ENCODE results near the gene TRPV6. TPM values are rescaled to one million over a fixed set of nuclear protein-coding genes. Genes with fewer than 3 reads are reported as not detected.

TRPV6 gene
- total RNA-seq, 1 donor from 2014 or later, result not detected

GRCh38 chr7:142868188-142868985 is 17.2 kb downstream of the TRPV6 start:
- Mint-ChIP-seq H3K4me3 (no peak overlapping the region), H3K27me3 (ENCODE audit: insufficient read depth) (no peaks in the 10 kb centered on the region), H3K36me3 (ENCODE audit: low read depth) (no peaks in the 10 kb centered on the region), H3K27ac (no peak overlapping the region), H3K9me3 (no peaks in the 10 kb centered on the region), H3K4me1 (ENCODE audit: low read depth) (no peaks in the 10 kb centered on the region)
- intact Hi-C loops (cut with micrococcal nuclease), result no loop called here
- no peak for DNase-seq (ENCODE audit: low spot score)

- intact Hi-C loops (cut with micrococcal nuclease), result no loop called here
- no peak for DNase-seq (ENCODE audit: low spot score)
- H3K27ac Mint-ChIP-seq, result no peak overlapping the region
- H3K36me3 Mint-ChIP-seq (ENCODE audit: low read depth), result no peaks in the 10 kb centered on the region
- H3K4me1 Mint-ChIP-seq (ENCODE audit: low read depth), result no peaks in the 10 kb centered on the region
- no peak overlapping the region for H3K4me3 Mint-ChIP-seq
- H3K9me3 Mint-ChIP-seq, result no peaks in the 10 kb centered on the region
- no peaks in the 10 kb centered on the region for H3K27me3 Mint-ChIP-seq (ENCODE audit: insufficient read depth)
These were observed 18.0 kb downstream of the TRPV6 start for GRCh38 chr7:142867398-142868187.

GRCh38 chr7:142867097-142867378 is 18.5 kb downstream of the TRPV6 start:
- intact Hi-C loops (cut with micrococcal nuclease), result no loop called here
- no peak overlapping the region for H3K27ac Mint-ChIP-seq
- no peaks in the 10 kb centered on the region for H3K4me1 Mint-ChIP-seq (ENCODE audit: low read depth)
- no peak overlapping the region for H3K4me3 Mint-ChIP-seq
- H3K9me3 Mint-ChIP-seq, result no peaks in the 10 kb centered on the region
- no peaks in the 10 kb centered on the region for H3K36me3 Mint-ChIP-seq (ENCODE audit: low read depth)
- H3K27me3 Mint-ChIP-seq (ENCODE audit: insufficient read depth), result no peaks in the 10 kb centered on the region
- DNase-seq (ENCODE audit: low spot score), result no peak

- Mint-ChIP-seq H3K27ac (no peak overlapping the region), H3K36me3 (ENCODE audit: low read depth) (no peaks in the 10 kb centered on the region), H3K4me1 (ENCODE audit: low read depth) (no peaks in the 10 kb centered on the region), H3K9me3 (no peaks in the 10 kb centered on the region), H3K27me3 (ENCODE audit: insufficient read depth) (peaks cover 2% of the 10 kb centered on the region), H3K4me3 (no peak overlapping the region)
- DNase-seq (ENCODE audit: low spot score), result no peak
- intact Hi-C loops (cut with micrococcal nuclease), result loop anchor here (1.0 kb wide), 1 partner anchor 12 kb away; no protein-coding TSS in a partner anchor
These were observed 19.0 kb downstream of the TRPV6 start for GRCh38 chr7:142866361-142867096.

DNA sequence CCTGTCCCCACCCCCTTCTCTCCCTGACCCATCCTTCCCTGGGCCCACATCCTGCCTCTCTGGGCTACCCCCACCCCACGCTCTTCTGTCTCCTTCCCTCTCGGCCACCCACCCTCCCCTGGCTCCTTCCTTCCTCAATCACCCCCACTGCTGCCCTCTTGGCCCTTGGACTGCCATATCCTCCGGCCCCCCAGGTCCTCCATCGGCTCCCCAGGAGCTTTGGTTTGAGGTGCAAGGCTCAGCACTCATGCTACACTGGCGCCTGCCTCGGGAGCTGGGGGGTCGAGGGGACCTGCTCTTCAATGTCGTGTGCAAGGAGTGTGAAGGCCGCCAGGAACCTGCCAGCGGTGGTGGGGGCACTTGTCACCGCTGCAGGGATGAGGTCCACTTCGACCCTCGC is 19.8 kb downstream of the TRPV6 start:
- intact Hi-C loops (cut with micrococcal nuclease), result loop anchor here (1.0 kb wide), 1 partner anchor 11 kb away; no protein-coding TSS in a partner anchor
- no peak for DNase-seq (ENCODE audit: low spot score)
- H3K27me3 Mint-ChIP-seq (ENCODE audit: insufficient read depth), result peaks cover 5% of the 10 kb centered on the region
- H3K9me3 Mint-ChIP-seq, result no peaks in the 10 kb centered on the region
- H3K36me3 Mint-ChIP-seq (ENCODE audit: low read depth), result no peaks in the 10 kb centered on the region
- H3K4me1 Mint-ChIP-seq (ENCODE audit: low read depth), result no peaks in the 10 kb centered on the region
- H3K27ac Mint-ChIP-seq, result no peak overlapping the region
- H3K4me3 Mint-ChIP-seq, result no peak overlapping the region

GRCh38 chr7:142864980-142865747 is 20.4 kb downstream of the TRPV6 start:
- Mint-ChIP-seq H3K27me3 (ENCODE audit: insufficient read depth) (peaks cover 11% of the 10 kb centered on the region), H3K4me3 (no peak overlapping the region), H3K36me3 (ENCODE audit: low read depth) (no peaks in the 10 kb centered on the region), H3K27ac (no peak overlapping the region), H3K4me1 (ENCODE audit: low read depth) (no peaks in the 10 kb centered on the region), H3K9me3 (no peaks in the 10 kb centered on the region)
- DNase-seq (ENCODE audit: low spot score), result no peak
- intact Hi-C loops (cut with micrococcal nuclease), result no loop called here

GRCh38 chr7:142863891-142864685 is 21.5 kb downstream of the TRPV6 start:
- intact Hi-C loops (cut with micrococcal nuclease), result no loop called here
- H3K4me3 Mint-ChIP-seq, result no peak overlapping the region
- H3K36me3 Mint-ChIP-seq (ENCODE audit: low read depth), result no peaks in the 10 kb centered on the region
- no peaks in the 10 kb centered on the region for H3K4me1 Mint-ChIP-seq (ENCODE audit: low read depth)
- peaks cover 11% of the 10 kb centered on the region for H3K27me3 Mint-ChIP-seq (ENCODE audit: insufficient read depth)
- H3K9me3 Mint-ChIP-seq, result no peaks in the 10 kb centered on the region
- H3K27ac Mint-ChIP-seq, result no peak overlapping the region
- no peak for DNase-seq (ENCODE audit: low spot score)

- intact Hi-C loops (cut with micrococcal nuclease), result no loop called here
- no peak overlapping the region for H3K27ac Mint-ChIP-seq
- H3K4me3 Mint-ChIP-seq, result no peak overlapping the region
- H3K4me1 Mint-ChIP-seq (ENCODE audit: low read depth), result no peaks in the 10 kb centered on the region
- no peak for DNase-seq (ENCODE audit: low spot score)
- H3K36me3 Mint-ChIP-seq (ENCODE audit: low read depth), result no peaks in the 10 kb centered on the region
- H3K9me3 Mint-ChIP-seq, result no peaks in the 10 kb centered on the region
- peaks cover 11% of the 10 kb centered on the region for H3K27me3 Mint-ChIP-seq (ENCODE audit: insufficient read depth)
These were observed 22.7 kb downstream of the TRPV6 start for GRCh38 chr7:142862786-142863400.

DNA sequence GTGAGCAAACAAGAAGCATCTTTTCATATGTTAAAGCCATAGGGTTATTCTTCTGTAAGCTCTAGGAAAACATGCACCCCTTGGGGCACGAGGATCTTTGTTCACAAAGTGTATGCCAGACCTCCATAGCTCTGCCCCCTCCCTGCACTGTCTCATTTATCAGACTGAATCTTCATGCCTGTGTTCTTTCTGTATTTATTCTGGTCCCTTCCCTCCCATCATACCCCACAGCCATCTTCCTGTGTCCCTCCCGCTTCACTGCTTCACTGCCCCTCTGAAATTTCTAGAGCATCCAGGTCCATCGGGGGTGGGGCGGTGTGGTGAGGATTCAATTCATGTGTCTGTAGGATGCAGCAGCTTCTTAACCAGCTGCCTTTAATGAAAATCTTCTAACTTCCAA is 23.2 kb downstream of the TRPV6 start:
- Mint-ChIP-seq H3K27ac (no peak overlapping the region), H3K27me3 (ENCODE audit: insufficient read depth) (peaks cover 11% of the 10 kb centered on the region), H3K9me3 (no peaks in the 10 kb centered on the region), H3K4me3 (no peak overlapping the region), H3K4me1 (ENCODE audit: low read depth) (no peaks in the 10 kb centered on the region), H3K36me3 (ENCODE audit: low read depth) (no peaks in the 10 kb centered on the region)
- no peak for DNase-seq (ENCODE audit: low spot score)
- intact Hi-C loops (cut with micrococcal nuclease), result no loop called here

- intact Hi-C loops (cut with micrococcal nuclease), result no loop called here
- H3K4me1 Mint-ChIP-seq (ENCODE audit: low read depth), result no peaks in the 10 kb centered on the region
- no peaks in the 10 kb centered on the region for H3K36me3 Mint-ChIP-seq (ENCODE audit: low read depth)
- H3K9me3 Mint-ChIP-seq, result no peaks in the 10 kb centered on the region
- no peak overlapping the region for H3K27ac Mint-ChIP-seq
- no peak overlapping the region for H3K4me3 Mint-ChIP-seq
- H3K27me3 Mint-ChIP-seq (ENCODE audit: insufficient read depth), result peaks cover 21% of the 10 kb centered on the region
- DNase-seq (ENCODE audit: low spot score), result no peak
These were observed 24.6 kb downstream of the TRPV6 start for GRCh38 chr7:142860968-142861367.

- no peak for DNase-seq (ENCODE audit: low spot score)
- H3K9me3 Mint-ChIP-seq, result no peaks in the 10 kb centered on the region
- no peaks in the 10 kb centered on the region for H3K4me1 Mint-ChIP-seq (ENCODE audit: low read depth)
- no peaks in the 10 kb centered on the region for H3K36me3 Mint-ChIP-seq (ENCODE audit: low read depth)
- intact Hi-C loops (cut with micrococcal nuclease), result loop anchor here (5.0 kb wide), 1 partner anchor 538 kb away; no protein-coding TSS in a partner anchor
- H3K4me3 Mint-ChIP-seq, result no peak overlapping the region
- H3K27me3 Mint-ChIP-seq (ENCODE audit: insufficient read depth), result peaks cover 24% of the 10 kb centered on the region
- no peak overlapping the region for H3K27ac Mint-ChIP-seq
These were observed 25.7 kb downstream of the TRPV6 start for GRCh38 chr7:142859829-142860228.
